IPS DF 19.7 (cell line): ENCODE measurements around the gene TMEM208.

ENCODE experiments used
- DNase-seq: peaks from one replicate; pipeline ENCODE4 v3.0.0-alpha.2; 2013; ENCODE audit warnings: low read depth, low spot score

TMEM208 gene

DNA sequence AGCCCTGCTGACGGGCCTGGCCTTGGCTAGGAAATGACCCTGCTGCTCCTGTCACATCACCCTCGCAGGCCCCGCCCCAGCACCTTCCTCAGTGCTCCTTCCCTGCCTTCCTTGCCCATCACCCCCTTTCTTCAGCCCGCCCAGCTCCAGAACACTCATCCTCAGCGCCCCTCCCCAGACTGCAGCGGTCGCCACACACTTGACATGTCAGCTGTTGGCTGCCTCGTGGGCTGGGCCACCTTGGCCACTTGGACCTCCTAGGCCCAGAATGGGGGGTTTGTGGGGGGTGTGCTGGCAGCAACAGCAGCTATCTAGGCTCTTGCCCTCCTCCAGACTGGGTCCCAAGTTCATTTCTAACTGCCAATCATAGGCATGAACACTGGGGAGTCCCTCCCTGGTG is 17.4 kb upstream of the TMEM208 start:
- no peak for DNase-seq

DNA sequence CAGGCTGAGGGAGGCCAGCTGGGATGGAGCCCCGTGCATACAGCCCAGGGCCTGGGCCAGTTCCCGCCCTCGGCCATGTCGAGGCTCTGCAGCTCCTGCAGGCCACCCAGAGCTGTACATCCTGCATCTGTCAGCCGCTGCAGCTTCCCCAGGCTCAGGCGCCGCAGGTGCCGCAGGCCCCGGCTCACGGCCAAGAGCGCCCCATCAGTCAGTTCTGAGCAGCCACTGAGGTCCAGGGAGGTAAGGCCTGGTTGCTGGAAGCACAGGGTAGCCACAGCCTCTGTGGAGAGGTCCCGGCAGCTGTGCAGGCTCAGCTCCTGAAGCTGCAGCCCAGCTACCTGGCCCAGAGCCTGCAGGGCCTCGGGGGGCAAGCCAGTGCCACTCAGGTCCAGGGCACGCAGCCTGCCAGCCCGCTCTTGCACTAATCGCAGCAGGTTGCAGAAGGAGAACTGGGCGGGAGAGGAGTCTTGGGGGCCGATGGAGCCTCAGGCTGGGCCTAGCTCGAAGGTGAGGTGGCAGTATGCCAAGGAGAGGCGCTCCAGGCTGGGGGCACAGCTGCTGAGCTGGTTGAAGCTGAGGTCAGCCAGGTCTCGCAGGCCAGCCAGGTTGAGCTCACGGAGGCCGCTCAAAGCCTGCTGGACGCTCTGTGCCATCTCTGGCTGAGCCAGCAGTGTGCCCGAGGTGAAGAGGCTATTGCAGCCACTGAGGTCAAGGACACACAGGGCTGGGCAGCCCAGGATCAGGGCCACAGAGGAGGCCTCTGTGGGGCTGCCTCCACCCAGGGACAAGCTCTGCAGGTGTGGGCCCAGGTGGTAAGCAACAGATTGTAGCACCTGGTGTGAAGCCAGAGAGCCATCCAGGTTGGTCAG is 16.6 kb upstream of the TMEM208 start:
- DNase-seq = no peak

DNA sequence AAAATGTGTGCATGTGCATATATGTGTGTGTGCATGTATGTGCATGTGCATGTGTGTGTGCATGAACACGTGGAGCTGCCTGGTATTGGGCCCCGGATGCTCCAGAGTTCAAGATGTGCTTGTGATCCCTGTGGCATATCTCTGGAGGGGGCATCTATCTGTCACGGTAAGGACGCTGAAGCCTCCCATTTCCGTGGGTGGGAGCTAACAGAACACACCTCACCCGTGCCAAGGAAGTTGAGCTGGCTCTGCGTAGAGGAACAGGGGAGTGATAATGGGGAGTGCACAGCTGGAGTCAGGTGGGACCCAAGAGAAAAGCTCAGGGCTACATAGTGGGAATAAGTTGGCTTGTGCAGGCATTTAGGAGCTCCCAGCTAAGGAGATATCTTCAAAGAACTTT is 15.3 kb upstream of the TMEM208 start:
- no peak for DNase-seq

DNA sequence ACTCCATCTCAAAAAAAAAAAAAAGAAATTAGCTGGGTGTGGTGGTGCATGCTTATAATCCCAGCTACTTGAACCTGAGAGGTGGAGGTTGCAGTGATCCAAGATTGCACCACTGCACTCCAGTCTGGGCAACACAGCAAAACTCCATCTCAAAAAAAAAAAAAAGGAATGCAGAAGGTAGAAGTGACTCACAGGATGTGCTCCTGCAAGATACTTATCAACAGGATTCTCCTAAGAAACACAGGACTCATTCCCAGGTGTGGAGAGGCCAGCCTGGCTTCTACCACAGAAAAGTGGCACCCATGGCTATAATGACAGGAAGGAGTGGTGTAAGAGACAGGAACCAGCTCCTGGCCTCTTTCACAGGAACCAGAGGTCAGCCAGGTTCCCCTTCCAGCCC is 14.2 kb upstream of the TMEM208 start:
- DNase-seq = no peak

DNA sequence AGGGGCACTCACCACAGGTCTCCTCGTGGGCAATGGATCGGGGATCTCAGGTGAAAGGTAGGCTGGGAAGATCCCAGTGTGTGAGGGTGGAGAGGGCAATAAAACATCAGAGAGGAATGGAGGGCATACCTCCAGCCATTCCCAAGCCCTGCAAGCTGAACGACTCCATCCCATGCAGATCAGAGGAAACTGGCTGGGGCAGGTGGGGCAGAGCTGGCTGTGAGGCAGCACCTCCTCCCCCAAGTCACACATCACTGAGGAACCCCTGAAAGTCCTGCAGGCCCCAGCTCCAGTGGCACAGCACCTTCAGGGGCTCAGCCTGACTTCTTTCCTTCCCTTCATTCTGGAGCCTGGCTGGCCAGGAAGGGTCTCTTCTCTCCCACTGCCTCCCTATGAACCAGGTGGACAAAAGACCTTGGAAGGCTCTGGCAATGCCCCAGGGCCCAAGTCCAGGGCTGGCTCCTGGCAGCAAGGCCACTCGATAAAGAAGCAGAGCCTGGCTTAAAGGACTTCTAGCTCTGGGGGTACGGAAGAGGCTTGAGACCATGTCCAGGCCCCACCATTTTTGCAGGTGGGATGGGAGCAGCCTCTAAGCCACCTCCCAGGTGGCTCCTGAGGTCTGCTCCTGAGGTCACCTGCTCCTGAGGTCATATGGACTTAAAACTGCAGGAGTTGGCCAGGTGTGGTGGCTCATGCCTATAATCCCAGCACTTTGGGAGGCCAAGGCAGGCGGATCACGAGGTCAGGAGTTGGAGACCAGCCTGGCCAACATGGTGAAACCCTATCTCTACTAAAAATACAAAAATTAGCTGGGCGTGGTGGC is 13.5 kb upstream of the TMEM208 start:
- no peak for DNase-seq

DNA sequence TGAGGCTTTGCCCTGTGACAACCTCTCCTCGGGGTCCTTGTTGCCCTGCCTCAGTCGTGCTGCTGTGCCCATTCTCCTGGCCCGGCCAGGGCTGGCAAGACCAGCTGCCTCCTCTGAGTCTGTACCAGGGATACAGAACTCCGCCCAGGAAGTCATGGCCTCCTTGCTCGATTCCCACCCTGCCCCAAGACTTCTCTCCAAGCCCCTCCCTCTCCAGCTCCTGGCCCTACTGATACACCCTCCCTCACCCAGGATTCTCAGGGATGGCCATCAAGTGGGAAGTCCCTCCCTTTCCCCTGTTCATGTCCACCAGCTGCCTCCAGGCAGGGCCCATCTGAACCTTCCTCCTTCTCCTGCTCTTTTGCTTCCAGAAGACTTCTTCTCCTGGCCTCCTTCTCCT is 11.2 kb upstream of the TMEM208 start:
- no peak for DNase-seq

DNA sequence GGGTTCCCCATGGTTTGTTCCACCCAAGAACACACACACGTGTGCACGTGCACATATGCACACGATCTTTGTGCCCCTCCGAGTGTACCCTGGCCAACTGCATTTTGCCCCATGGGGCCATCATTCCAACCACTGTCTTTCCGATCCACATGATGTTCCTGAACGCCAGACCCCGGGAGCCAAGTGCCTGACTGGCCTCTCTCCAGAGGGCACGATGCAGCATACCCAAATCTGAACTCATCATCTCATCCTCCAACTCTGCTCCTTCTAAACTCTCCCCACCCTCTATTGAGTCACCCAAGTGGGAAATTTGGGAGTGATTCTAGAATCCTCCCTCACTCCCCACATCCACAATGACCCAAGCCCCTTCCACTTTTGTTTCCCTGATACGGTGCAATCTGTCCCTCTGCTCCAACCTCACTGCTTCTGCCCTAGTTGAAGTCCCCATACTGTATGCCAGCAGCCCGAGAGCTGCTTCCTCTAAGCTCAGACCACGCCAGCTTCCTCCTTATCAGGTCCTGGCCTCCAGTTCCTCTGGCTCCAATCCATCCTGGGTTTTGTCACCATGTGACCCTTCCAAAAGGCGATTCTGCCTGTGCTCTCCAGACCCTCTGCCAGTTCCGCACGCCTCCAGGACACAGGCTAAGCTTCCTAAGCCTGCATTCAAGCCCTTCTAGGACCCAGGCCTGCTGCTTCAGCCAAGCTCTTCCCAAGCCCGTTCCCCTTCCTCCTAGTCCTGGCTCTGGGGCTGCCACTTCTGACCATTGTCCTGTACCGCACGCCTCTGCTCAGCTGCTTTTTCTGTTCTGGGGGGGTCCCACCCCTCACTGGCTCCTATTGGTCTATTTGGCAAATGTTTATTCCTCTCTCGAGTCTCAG is 10.1 kb upstream of the TMEM208 start:
- no peak for DNase-seq

- DNase-seq = no peak
These were observed 2.9 kb upstream of the TMEM208 start for GRCh38 chr16:67223992-67224391.

DNA sequence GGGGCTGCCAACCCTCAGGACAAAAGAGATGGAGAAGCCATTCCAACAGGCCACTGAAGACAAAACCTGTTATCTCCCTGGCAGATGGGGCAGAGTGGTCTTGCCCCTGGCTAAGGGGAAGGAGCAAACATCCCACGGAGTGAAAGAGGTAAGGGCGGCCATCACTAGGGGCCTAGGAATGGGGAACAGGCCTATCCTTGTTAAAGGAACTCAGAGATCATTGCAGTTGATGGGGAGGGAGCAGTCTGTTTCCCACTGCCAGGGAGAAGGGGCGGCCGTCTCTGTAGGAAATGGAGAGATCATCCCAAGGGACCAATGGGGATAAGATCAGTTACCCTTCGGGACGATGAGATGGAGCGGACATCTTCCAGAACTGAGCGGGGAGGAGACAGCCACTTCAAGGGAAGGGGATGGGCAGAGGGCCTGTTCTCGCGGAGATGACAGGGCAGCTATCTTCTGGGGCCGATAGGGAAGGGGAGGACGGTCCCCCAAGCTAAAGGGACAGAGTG is 581 bp upstream of the TMEM208 start:
- DNase-seq = no peak

- no peak for DNase-seq
These were observed 614 bp downstream of the TMEM208 start for GRCh38 chr16:67227567-67227921.

GRCh38 chr16:67228034-67228785 is 1.3 kb downstream of the TMEM208 start:
- DNase-seq = no peak

DNA sequence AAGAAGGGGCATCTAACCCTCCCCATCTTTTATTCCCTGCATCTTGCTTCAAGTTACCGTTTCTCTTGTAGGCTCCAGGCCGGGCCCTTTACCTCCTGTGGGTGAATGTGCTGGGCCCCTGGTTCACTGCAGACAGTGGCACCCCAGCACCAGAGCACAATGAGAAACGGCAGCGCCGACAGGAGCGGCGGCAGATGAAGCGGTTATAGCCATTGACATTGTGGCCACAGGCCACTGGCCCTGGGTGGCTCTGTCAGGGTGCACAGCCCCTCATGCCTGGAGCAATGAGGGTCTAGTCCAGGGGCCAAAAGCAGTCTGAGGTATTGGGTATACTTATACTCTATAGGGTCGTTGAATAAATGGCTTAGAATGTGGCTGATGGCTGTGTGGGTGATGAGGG is 2.0 kb downstream of the TMEM208 start:
- DNase-seq = no peak

DNA sequence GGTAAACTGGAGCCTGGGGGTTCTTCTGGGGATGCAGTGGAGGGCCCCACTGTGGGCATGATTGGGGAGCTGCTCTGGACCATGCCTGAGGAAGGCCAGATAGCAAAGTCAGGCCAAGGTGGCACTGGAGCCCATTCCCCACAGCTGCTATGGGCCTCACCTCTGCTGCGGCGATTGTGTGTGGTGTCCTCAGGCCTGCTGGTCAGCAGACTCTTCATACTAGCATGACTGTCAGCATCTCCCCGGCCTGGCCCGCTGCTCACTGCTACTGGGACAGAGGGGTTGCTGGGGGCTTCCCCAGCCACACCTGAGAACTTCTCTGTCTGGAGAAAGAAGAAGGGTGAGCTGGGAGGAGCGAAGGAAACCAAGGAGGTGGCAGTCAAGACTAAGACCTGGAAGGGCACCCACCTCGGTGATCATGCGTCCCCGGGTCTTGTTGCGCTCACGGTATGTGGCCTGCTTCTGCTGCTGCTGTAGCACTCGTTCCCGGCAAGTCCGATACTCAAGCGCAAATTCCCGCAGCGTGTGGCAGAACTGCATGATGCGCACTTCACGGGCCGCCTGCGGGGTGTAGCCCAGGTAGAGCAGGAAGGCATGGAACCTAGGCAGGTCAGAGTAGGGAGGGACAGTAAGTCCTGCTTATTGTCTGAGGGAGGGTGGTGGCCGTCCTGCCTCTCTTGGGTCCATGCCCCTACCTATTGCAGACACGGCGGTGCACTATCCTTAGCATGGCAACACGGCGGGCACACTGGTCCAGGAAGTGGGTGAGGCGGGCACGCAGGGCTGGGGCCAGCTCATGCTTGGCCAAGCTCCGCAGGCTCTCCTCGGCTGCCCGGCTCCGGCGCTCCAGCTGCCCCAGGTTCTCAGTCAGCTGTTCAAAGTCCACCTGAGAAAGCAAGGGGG is 3.2 kb downstream of the TMEM208 start:
- no peak for DNase-seq

GRCh38 chr16:67230809-67231660 is 4.1 kb downstream of the TMEM208 start:
- no peak for DNase-seq

GRCh38 chr16:67233596-67233995 is 6.7 kb downstream of the TMEM208 start:
- DNase-seq = no peak

DNA sequence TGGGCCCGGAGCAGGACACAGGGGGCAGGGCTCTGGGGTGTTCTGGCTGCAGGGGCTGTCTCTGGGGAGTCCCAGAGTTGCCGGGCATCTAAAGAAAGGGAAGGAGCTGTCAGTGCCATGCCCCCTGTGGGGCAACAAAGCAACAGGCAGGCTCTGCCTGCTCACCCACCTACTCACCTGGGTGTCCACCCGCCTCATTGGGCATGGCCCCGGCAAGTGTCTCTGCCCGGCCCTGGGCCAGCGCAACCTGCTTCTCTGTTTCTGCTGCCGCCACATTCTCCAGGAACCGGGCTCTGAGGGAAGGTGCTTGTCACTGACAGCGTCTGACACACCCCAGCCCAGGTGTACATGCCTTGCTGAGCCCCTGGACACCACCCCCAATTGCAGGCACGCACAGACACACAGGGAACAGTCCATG is 7.3 kb downstream of the TMEM208 start:
- DNase-seq = no peak

DNA sequence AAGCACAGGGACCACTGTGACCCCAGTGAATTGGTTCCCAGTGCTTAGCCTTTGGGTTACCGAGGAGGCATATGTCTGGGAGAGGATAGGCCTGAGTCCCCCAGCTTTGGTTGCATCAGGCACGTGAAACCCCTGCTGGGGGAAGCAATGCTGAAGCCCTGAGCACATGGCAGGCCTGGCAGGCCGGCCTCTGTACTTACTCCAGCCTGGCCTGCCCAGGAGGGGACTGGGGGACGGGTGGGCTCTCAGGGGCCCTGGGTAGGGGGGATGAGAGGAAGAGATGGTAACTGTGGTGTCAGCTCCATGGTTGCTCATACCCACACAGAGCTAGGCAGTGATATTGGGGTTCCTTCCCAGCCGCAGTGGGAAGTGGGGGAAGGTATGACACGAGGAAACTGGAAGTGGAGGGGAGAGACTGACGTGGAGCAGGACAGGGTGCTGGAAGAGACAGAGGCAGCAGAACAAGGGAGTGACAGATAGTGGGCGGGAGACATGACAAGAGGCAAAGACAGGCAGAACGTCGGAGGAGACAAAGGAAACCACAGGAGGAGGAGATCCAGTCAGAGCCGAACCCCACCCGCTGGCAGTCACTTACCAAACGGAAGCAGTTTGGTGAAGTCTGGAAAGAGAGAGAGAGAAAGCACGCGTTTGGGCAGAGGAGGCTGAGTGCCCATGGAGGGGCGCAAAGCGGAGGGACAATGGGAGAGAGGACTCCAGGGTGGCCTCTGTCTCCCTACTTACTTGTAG is 9.1 kb downstream of the TMEM208 start:
- DNase-seq = no peak
